SU-DHL-6 (cell line): ENCODE results near the gene DNAJA2.

Source experiments
- H2AFZ ChIP-seq: fragments of 200-600 bp; sonication (generic); 2 replicates; pipeline ENCODE4 v1.6.1; 2014; ENCODE audit warnings: low read depth, mild to moderate bottlenecking, moderate library complexity, mixed read lengths, antibody characterized with exemption, low read length; ENCODE audit not compliant: severe bottlenecking
- H3F3A ChIP-seq: fragments of 200-600 bp; shearing (Covaris generic); 2 replicates; pipeline ENCODE4 v1.6.0; 2016; ENCODE audit warnings: antibody characterized with exemption, mild to moderate bottlenecking; ENCODE audit not compliant: insufficient read depth
- H3K27ac ChIP-seq: fragments of 200-600 bp; sonication (generic); 2 replicates; pipeline ENCODE4 v1.5.1; 2016; ENCODE audit warnings: low read depth, mild to moderate bottlenecking, low read length, moderate library complexity, mixed read lengths
- H3K27me3 ChIP-seq: fragments of 200-600 bp; sonication (generic), shearing (Covaris generic); 2 replicates; pipeline ENCODE4 v1.6.0; 2014; ENCODE audit warnings: mild to moderate bottlenecking, low read length
- H3K36me3 ChIP-seq: fragments of 200-600 bp; sonication (generic); 2 replicates; pipeline ENCODE4 v1.6.1; 2014; ENCODE audit warnings: mild to moderate bottlenecking, low read length, mixed read lengths
- H3K4me2 ChIP-seq: fragments of 300-600, 200-600 bp; shearing (Covaris generic), sonication (generic); 2 replicates; pipeline ENCODE4 v1.6.0; 2014; ENCODE audit warnings: low read length, low read depth, mild to moderate bottlenecking; ENCODE audit not compliant: poor library complexity, severe bottlenecking
- H3K4me3 ChIP-seq: fragments of 200-600 bp; sonication (generic); 2 replicates; pipeline ENCODE4 v1.5.1; 2014; ENCODE audit warnings: antibody characterized with exemption, low read length, mild to moderate bottlenecking, mixed read lengths; ENCODE audit not compliant: insufficient read depth, poor library complexity, severe bottlenecking
- H3K79me2 ChIP-seq: fragments of 200-600 bp; sonication (generic); 2 replicates; pipeline ENCODE4 v1.6.1; 2014; ENCODE audit warnings: mild to moderate bottlenecking, low read length, moderate library complexity; ENCODE audit not compliant: insufficient read depth
- H3K9ac ChIP-seq: fragments of 200-600 bp; sonication (generic); 2 replicates; pipeline ENCODE4 v1.7.0; 2014; ENCODE audit warnings: mild to moderate bottlenecking, low read length
- H3K9me2 ChIP-seq: fragments of 200-600 bp; sonication (generic); replicated peaks from 2 replicates; pipeline ENCODE4 v1.6.1; 2014; ENCODE audit warnings: low read length; ENCODE audit not compliant: insufficient read depth
- H3K9me3 ChIP-seq: fragments of 200-600 bp; sonication (generic); 2 replicates; pipeline ENCODE4 v1.6.1; 2014; ENCODE audit warnings: low read length, mixed read lengths; ENCODE audit not compliant: insufficient read depth
- H4K20me1 ChIP-seq: fragments of 200-600 bp; sonication (generic); 2 replicates; pipeline ENCODE4 v1.6.1; 2014; ENCODE audit warnings: low read depth, mild to moderate bottlenecking, antibody characterized with exemption, low read length, moderate library complexity, mixed read lengths
- EZH2phosphoT487 ChIP-seq: fragments of 200-600 bp; sonication (generic), shearing (Covaris generic); conservative IDR thresholded peaks from 2 replicates; pipeline ENCODE4 v1.6.1; 2018; ENCODE audit warnings: mild to moderate bottlenecking, antibody characterized with exemption, low read length, moderate library complexity, mixed read lengths
- TF ChIP-seq, protein P1 (sequence below): fragments of 200-600 bp; sonication (generic); IDR thresholded peaks from one replicate; pipeline ENCODE4 v1.5.1; 2017; ENCODE audit warnings: antibody characterized with exemption, mild to moderate bottlenecking, low read length, moderate library complexity; ENCODE audit not compliant: insufficient read depth, poor library complexity, severe bottlenecking

Gene DNAJA2

DNA sequence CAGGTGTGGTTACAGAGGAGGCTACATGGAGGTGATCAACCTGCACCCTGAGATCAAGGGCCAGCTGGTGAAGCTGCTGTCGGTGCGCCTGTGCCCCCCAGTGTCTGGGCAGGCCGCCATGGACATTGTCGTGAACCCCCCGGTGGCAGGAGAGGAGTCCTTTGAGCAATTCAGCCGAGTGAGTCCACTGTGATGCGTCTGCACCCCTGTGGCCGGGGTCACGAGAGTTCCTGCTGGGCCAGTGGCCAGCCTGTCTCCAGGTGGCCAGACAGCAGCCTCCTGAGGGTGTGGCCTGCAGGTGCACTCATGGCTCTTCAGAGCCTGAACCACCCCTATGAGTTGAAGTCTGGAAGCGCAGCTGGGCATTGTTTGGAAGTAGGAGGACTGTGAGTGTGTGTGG lies 51.2 kb downstream of the DNAJA2 start:
- H3K9me3 ChIP-seq: no peaks in the 10 kb centered on the region
- no peaks in the 10 kb centered on the region for H3K79me2 ChIP-seq
- no peak overlapping the region for H2AFZ ChIP-seq
- H3K4me2 ChIP-seq: no peak overlapping the region
- H3F3A ChIP-seq: no peaks in the 10 kb centered on the region
- H3K4me3 ChIP-seq: no peak overlapping the region
- no peaks in the 10 kb centered on the region for H4K20me1 ChIP-seq
- no peaks in the 10 kb centered on the region for H3K9me2 ChIP-seq
- H3K27me3 ChIP-seq: no peaks in the 10 kb centered on the region
- TF ChIP-seq EZH2phosphoT487: no peak
- TF ChIP-seq, protein P1, sequence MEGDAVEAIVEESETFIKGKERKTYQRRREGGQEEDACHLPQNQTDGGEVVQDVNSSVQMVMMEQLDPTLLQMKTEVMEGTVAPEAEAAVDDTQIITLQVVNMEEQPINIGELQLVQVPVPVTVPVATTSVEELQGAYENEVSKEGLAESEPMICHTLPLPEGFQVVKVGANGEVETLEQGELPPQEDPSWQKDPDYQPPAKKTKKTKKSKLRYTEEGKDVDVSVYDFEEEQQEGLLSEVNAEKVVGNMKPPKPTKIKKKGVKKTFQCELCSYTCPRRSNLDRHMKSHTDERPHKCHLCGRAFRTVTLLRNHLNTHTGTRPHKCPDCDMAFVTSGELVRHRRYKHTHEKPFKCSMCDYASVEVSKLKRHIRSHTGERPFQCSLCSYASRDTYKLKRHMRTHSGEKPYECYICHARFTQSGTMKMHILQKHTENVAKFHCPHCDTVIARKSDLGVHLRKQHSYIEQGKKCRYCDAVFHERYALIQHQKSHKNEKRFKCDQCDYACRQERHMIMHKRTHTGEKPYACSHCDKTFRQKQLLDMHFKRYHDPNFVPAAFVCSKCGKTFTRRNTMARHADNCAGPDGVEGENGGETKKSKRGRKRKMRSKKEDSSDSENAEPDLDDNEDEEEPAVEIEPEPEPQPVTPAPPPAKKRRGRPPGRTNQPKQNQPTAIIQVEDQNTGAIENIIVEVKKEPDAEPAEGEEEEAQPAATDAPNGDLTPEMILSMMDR: no peak
- no peak overlapping the region for H3K9ac ChIP-seq
- H3K27ac ChIP-seq: no peak overlapping the region
- H3K36me3 ChIP-seq: no peaks in the 10 kb centered on the region

DNA sequence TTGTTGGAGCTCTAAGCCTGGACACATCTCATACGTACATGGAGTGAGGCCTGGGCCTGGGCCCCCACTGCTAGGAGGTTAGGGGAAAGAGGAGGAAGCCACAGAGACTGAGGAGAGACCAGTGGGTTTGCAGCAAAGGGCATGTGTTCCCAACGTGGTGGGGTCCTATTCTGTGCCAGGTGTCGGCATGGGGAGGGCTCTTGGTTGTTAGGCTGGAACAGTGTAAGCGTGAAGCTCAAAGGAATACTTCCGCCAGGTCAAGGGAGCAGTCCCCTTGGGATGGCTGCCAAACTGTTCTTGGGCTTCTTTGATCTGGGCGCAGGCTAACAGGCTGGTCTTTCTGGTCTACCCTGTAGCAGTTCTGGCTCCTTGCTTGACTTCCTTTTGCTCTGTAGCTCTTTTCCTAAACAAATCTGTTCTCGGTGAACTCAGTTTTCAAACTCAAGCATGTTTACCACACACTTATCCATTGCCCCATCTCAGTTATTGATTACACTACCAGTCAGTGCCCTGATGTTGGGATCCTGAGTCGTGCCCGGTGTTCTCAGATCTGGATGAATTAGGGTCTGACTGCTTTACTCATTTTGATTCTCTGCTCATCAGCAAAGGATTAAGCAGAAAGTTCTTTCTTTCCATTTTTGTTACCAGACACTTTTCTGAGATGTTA lies 52.9 kb downstream of the DNAJA2 start:
- no peaks in the 10 kb centered on the region for H3K9me3 ChIP-seq
- H3K36me3 ChIP-seq: no peaks in the 10 kb centered on the region
- H3K27me3 ChIP-seq: no peaks in the 10 kb centered on the region
- no peak overlapping the region for H3K9ac ChIP-seq
- H3K4me3 ChIP-seq: no peak overlapping the region
- no peaks in the 10 kb centered on the region for H3F3A ChIP-seq
- no peak overlapping the region for H3K27ac ChIP-seq
- no peak overlapping the region for H2AFZ ChIP-seq
- H4K20me1 ChIP-seq: no peaks in the 10 kb centered on the region
- TF ChIP-seq EZH2phosphoT487: no peak
- TF ChIP-seq, protein P1: no peak
- no peaks in the 10 kb centered on the region for H3K9me2 ChIP-seq
- H3K79me2 ChIP-seq: no peaks in the 10 kb centered on the region
- H3K4me2 ChIP-seq: no peak overlapping the region

DNA sequence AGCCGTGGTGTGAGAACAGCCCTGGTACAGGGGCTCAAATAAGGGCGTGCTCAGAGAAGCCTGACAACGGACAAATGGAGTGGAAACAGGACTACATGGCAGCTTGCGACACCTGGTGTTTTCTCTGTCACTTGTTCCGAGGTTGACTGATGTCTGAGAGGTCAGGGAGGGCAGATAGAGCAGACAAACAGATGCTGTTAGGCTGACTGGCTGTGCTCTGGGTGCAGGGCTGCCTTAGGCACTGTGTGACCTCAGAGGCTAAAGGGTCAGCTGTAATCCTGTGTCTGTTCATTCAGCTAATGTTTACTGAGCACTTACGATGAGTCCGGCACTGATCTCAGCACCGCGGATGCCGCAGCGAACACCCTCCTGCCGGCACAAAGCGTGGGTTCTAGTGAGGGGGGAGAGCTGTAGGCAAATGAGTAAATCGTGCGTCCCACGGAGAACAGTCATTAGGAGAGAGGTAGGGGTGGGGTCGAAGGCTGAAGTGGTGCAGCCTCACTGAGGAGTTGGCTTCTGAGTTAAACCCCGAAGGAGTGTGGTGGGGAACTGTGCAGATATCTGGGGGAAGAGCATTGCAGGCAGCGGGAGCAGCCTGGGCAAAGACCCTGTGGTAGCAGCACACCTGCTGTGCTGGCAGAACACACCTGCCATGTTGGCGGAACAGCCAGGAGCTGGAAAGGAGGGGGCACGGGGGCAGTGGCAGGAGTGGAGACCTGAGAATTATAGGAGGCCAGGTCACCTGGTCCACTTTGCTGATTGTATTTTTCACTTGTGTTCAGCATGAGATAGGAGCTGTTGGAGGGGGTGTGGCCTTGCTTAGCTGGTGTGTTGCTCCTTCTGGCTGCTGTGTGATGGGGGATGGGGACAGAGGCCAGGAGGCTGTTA lies 54.3 kb downstream of the DNAJA2 start:
- Histone ChIP-seq H2AFZ (no peak overlapping the region), H3K9me2 (no peaks in the 10 kb centered on the region), H3K79me2 (no peaks in the 10 kb centered on the region), H3K4me3 (no peak overlapping the region), H3F3A (no peaks in the 10 kb centered on the region), H3K27ac (no peak overlapping the region), H3K4me2 (no peak overlapping the region), H3K27me3 (no peaks in the 10 kb centered on the region), H3K9ac (no peak overlapping the region), H4K20me1 (no peaks in the 10 kb centered on the region), H3K9me3 (no peaks in the 10 kb centered on the region), H3K36me3 (no peaks in the 10 kb centered on the region)
- TF ChIP-seq, protein P1: no peak
- no peak for TF ChIP-seq EZH2phosphoT487
